HEK293T (cell line): ENCODE data around the gene ASAP2.

Experiments used
- CTCF ChIA-PET: fragments of 350-600 bp; formaldehyde crosslinking; extraction: SDS; loops from one replicate; lab custom pipeline; 2021; ENCODE audit warnings: antibody characterized with exemption, inconsistent platforms; lab: Yijun Ruan, JAX
- POLR2A ChIA-PET: fragments of 350-600 bp; formaldehyde crosslinking; extraction: SDS; loops from one replicate; lab custom pipeline; 2020; ENCODE audit warnings: antibody characterized with exemption, inconsistent platforms; lab: Yijun Ruan, JAX
- DNase-seq: peaks from one replicate; pipeline ENCODE4 v3.0.0; 2012; ENCODE audit warnings: mixed read lengths; ENCODE audit errors: extremely low spot score
- ARNT ChIP-seq: fragments of 450-650 bp; IDR thresholded peaks from 2 replicates; pipeline ENCODE4 v1.6.1; 2017; ENCODE audit warnings: mild to moderate bottlenecking
- BHLHE40 ChIP-seq: fragments of 450-650 bp; IDR thresholded peaks from 2 replicates; pipeline ENCODE4 v1.6.1; 2016; ENCODE audit warnings: mild to moderate bottlenecking, moderate library complexity, borderline replicate concordance
- CTBP1 ChIP-seq: fragments of 450-650 bp; IDR thresholded peaks from 2 replicates; pipeline ENCODE4 v1.6.1; 2016; ENCODE audit warnings: borderline replicate concordance
- ELF4 ChIP-seq: fragments of 450-650 bp; IDR thresholded peaks from 2 replicates; pipeline ENCODE4 v1.6.1; 2017; ENCODE audit warnings: antibody characterized with exemption
- FOXA1 ChIP-seq: fragments of 450-650 bp; IDR thresholded peaks from 2 replicates; pipeline ENCODE4 v1.6.1; 2016; ENCODE audit warnings: mild to moderate bottlenecking
- FOXK2 ChIP-seq: fragments of 450-650 bp; IDR thresholded peaks from 2 replicates; pipeline ENCODE4 v1.6.1; 2016; ENCODE audit warnings: mild to moderate bottlenecking
- FOXM1 ChIP-seq: fragments of 450-650 bp; IDR thresholded peaks from 2 replicates; pipeline ENCODE4 v1.6.1; 2017; ENCODE audit warnings: mild to moderate bottlenecking, borderline replicate concordance
- HDGF ChIP-seq: fragments of 450-650 bp; IDR thresholded peaks from 2 replicates; pipeline ENCODE4 v1.6.1; 2017; ENCODE audit warnings: antibody characterized with exemption, borderline replicate concordance
- L3MBTL2 ChIP-seq: fragments of 450-650 bp; conservative IDR thresholded peaks from 2 replicates; pipeline ENCODE4 v1.6.1; 2016; ENCODE audit warnings: mild to moderate bottlenecking
- LEF1 ChIP-seq: fragments of 450-650 bp; IDR thresholded peaks from 2 replicates; pipeline ENCODE4 v1.6.1; 2017; ENCODE audit warnings: mild to moderate bottlenecking, borderline replicate concordance
- NFRKB ChIP-seq: fragments of 450-650 bp; IDR thresholded peaks from 2 replicates; pipeline ENCODE4 v1.6.1; 2016; ENCODE audit warnings: mild to moderate bottlenecking, moderate library complexity
- PKNOX1 ChIP-seq: fragments of 450-650 bp; IDR thresholded peaks from 2 replicates; pipeline ENCODE4 v1.6.1; 2016
- SP1 ChIP-seq: fragments of 450-650 bp; IDR thresholded peaks from 2 replicates; pipeline ENCODE4 v1.6.1; 2017
- SUZ12 ChIP-seq: fragments of 450-650 bp; IDR thresholded peaks from 2 replicates; pipeline ENCODE4 v1.6.1; 2016; ENCODE audit warnings: mild to moderate bottlenecking
- TARDBP ChIP-seq: fragments of 450-650 bp; IDR thresholded peaks from 2 replicates; pipeline ENCODE4 v1.6.1; 2016
- ZNF384 ChIP-seq: fragments of 450-650 bp; IDR thresholded peaks from 2 replicates; pipeline ENCODE4 v1.6.1; 2016

ASAP2 gene

GRCh38 chr2:9165625-9166024, 41.0 kb upstream of the ASAP2 start:
- POLR2A ChIA-PET = no interaction called here

GRCh38 chr2:9166579-9167377, 39.8 kb upstream of the ASAP2 start:
- CTCF ChIA-PET = no interaction called here

More at GRCh38 chr2:9165625-9166024, 41.0 kb upstream of the ASAP2 start:
- DNase-seq = no peak
- CTCF ChIA-PET = no interaction called here
- no peak for TF ChIP-seq ARNT
- TF ChIP-seq HDGF = no peak
- no peak for TF ChIP-seq FOXM1
- TF ChIP-seq FOXA1 = no peak
- TF ChIP-seq L3MBTL2 = no peak
- no peak for TF ChIP-seq LEF1
- TF ChIP-seq NFRKB = no peak
- no peak for TF ChIP-seq ZNF384
- no peak for TF ChIP-seq SP1
- no peak for TF ChIP-seq CTBP1
- no peak for TF ChIP-seq ELF4
- TF ChIP-seq SUZ12 = no peak
- TF ChIP-seq BHLHE40 = no peak
- no peak for TF ChIP-seq TARDBP

GRCh38 chr2:9167718-9168657, 38.6 kb upstream of the ASAP2 start:
- CTCF ChIA-PET = no interaction called here
- DNase-seq = no peak
- POLR2A ChIA-PET = interaction anchor here (1.1 kb wide), 1 partner anchor 9 kb away, joined by 3 read pairs; no protein-coding TSS in a partner anchor
- TF ChIP-seq ELF4 = no peak

More at GRCh38 chr2:9166579-9167377, 39.8 kb upstream of the ASAP2 start:
- POLR2A ChIA-PET = interaction anchor here (1.1 kb wide), 2 partner anchors 10 to 12 kb away, joined by 3 read pairs; no protein-coding TSS in a partner anchor
- no peak for DNase-seq
- TF ChIP-seq ZNF384 (no peak), HDGF (no peak), ARNT (no peak), L3MBTL2 (no peak), FOXK2 (no peak), BHLHE40 (no peak), TARDBP (no peak), NFRKB (no peak), ELF4 (no peak), CTBP1 (no peak), SUZ12 (no peak), SP1 (no peak), LEF1 (no peak), PKNOX1 (no peak), FOXA1 (no peak), FOXM1 (no peak)

- CTCF ChIA-PET = no interaction called here
- TF ChIP-seq FOXA1 = no peak
- no peak for TF ChIP-seq L3MBTL2
- TF ChIP-seq LEF1 = no peak
- no peak for TF ChIP-seq ARNT
- no peak for TF ChIP-seq ZNF384
- TF ChIP-seq ELF4 = no peak
- TF ChIP-seq PKNOX1 = no peak
- no peak for TF ChIP-seq CTBP1
- no peak for TF ChIP-seq TARDBP
- no peak for TF ChIP-seq FOXM1
Measured at GRCh38 chr2:9168821-9169221, 37.8 kb upstream of the ASAP2 start.

GRCh38 chr2:9169349-9170107, 37.1 kb upstream of the ASAP2 start:
- DNase-seq = no peak
- ChIA-PET POLR2A (no interaction called here), CTCF (no interaction called here)
- TF ChIP-seq TARDBP (no peak), BHLHE40 (no peak), ELF4 (no peak), L3MBTL2 (no peak), PKNOX1 (no peak)

More at GRCh38 chr2:9168821-9169221, 37.8 kb upstream of the ASAP2 start:
- POLR2A ChIA-PET = no interaction called here
- no peak for DNase-seq
